ENCODE data around the gene HS6ST2.

DNA sequence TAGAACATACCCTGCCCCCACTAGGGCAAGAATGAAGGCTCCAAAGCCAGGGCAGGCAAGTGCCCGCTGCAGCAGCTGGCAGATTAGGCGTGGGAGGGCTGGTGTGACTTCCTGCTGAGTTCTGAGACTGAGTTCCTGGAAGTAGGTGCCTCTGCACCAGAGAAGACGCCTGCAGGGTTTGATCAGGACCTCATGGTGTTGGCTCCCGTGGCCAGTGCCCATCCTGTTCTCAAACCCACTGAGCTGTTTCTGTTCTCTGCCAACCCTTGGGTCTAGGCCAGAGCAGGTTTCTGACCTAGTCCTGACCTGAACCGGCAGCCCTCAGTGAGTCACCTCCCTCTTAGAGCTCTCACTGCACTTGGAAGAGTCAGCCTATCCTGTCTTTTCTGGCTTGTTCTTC, 220.7 kb downstream of the HS6ST2 start:
- TF ChIP-seq POLR2AphosphoS5 (IDR thresholded peaks at IDR 0.05; ENCODE audit: low read depth, low read length): no peak
- no peak for TF ChIP-seq GABPA (IDR thresholded peaks at IDR 0.05; ENCODE audit: low read depth)
- no peak for TF ChIP-seq RCOR1 (IDR thresholded peaks at IDR 0.05; ENCODE audit: low read length)
- TF ChIP-seq, protein P1, sequence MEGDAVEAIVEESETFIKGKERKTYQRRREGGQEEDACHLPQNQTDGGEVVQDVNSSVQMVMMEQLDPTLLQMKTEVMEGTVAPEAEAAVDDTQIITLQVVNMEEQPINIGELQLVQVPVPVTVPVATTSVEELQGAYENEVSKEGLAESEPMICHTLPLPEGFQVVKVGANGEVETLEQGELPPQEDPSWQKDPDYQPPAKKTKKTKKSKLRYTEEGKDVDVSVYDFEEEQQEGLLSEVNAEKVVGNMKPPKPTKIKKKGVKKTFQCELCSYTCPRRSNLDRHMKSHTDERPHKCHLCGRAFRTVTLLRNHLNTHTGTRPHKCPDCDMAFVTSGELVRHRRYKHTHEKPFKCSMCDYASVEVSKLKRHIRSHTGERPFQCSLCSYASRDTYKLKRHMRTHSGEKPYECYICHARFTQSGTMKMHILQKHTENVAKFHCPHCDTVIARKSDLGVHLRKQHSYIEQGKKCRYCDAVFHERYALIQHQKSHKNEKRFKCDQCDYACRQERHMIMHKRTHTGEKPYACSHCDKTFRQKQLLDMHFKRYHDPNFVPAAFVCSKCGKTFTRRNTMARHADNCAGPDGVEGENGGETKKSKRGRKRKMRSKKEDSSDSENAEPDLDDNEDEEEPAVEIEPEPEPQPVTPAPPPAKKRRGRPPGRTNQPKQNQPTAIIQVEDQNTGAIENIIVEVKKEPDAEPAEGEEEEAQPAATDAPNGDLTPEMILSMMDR (IDR thresholded peaks at IDR 0.05): no peak

Data from SK-N-SH (cell line).